Measurements from ENCODE around the gene PROX2.

- TF ChIP-seq CTCF (IDR thresholded peaks at IDR 0.05) (no peak), ZFX (IDR thresholded peaks at IDR 0.05; ENCODE audit: borderline replicate concordance) (no peak)
Measured at GRCh38 chr14:74846168-74846567, 29.8 kb downstream of the PROX2 start.
